Mucosa of gallbladder (tissue), 1 donor: ENCODE measurements around the gene CNTN4. TPM values are rescaled to one million over a fixed set of nuclear protein-coding genes. Genes with fewer than 3 reads are reported as not detected.
"Not testable (repeated sequence)": the region's sequence is repeated elsewhere in the genome, so short reads cannot be mapped to it uniquely, and the experiment has no call there.

Experiments
- DNase-seq: peaks from one replicate; pipeline ENCODE4 v3.0.0-alpha.2; 2020; ENCODE audit warnings: low spot score
- total RNA-seq: library from RNA; stranded (reverse); gene quantifications from one replicate; pipeline ENCODE4 v1.2.1, GENCODE V29; 2021
- donor health status: DM: no; HTN: no; CAD: no.

The CNTN4 gene
- total RNA-seq, 1 donor from 2014 or later = 5.2 TPM

GRCh38 chr3:2516762-2517441, 418.2 kb downstream of the CNTN4 start:
- DNase-seq = no peak

- no peak for DNase-seq
These were observed 419.0 kb downstream of the CNTN4 start for GRCh38 chr3:2517500-2518172.

DNA sequence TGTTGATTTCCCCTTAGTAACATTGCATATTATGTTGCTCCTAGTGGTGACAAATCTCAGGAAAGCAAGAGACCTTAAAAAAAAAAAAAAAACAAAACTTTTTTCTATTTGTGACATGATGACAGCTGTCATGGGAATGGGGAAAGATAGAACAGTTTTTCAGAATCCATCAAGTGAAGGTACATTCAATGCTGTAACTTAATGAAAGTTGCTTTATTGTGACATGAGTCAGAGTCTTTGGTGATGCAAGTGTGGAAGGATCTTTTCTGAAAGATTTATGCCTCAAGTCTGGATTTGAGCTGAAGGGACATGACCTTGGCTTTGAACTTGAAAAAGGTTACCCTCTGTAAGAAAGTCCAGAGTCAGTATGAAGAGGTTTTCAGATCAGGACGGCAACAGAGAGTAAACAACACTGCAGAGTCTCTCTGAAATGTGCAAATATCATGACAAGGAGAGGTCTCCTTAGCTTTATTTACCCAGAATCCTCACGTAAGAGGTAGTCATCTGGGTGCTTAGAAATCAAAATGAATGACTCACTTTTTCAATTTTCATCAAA, 424.7 kb downstream of the CNTN4 start:
- no peak for DNase-seq

DNA sequence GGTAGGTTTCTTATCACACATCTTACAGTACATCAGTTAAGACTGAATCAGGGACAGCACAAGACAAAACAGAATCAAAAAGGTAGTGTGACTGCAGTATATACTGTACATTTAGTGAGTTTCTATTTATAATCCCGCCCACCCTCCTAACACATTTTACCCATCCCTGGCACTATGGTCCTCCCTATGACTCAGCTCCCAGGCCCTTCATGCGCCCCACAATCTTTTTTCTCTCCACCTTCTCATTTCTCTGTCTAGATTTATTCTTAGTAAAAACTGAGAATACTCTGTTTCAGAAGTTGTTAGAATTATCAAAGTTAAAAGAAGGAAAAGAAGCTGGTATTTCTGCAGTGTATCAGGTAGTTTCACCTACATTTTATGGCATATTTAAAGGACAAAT, 427.3 kb downstream of the CNTN4 start:
- no peak for DNase-seq

DNA sequence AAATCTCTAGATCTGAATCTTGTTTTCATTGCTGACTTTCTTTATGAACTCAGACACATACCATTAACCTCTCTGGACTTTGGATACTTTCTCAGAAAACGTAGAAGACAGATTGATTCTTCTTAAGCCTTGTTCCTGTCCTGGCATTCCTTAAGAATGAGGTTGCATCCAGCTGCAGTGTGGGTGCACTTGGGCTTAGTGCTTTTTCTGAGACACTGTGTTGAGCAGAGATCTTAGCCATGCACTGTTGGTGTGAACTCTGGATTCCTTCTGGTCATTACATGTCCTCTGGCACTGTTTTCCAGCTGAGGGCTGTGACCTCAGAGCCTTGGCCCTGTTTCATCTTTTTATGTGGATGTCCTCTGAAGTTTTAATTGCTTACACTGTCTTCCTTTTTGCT, 428.3 kb downstream of the CNTN4 start:
- no peak for DNase-seq

- DNase-seq = not testable (repeated sequence)
These were observed 428.7 kb downstream of the CNTN4 start for GRCh38 chr3:2527328-2527727.

GRCh38 chr3:2534767-2535166, 436.1 kb downstream of the CNTN4 start:
- DNase-seq = not testable (repeated sequence)

GRCh38 chr3:2535206-2535605, 436.5 kb downstream of the CNTN4 start:
- DNase-seq = no peak

DNA sequence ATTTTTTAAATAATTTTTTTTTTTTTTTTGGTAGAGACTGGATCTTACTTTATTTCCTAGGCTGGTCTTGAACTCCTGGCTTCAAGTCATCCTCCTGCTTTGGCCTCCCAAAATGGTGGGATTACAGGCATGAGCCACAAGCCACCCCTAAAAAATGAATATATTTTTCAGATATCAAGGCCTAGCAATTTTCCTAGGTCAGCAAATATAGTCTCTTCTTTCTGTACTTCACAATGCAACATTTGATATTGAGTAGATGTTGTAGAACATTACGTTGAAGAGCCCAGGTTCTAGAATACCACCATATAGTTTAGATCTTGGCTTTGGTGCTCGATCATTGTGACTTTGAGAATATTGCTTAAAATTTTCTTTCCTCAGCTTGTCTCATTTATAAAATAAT, 437.9 kb downstream of the CNTN4 start:
- DNase-seq = no peak

GRCh38 chr3:2540115-2540514, 441.4 kb downstream of the CNTN4 start:
- DNase-seq = no peak

GRCh38 chr3:2543247-2543646, 444.6 kb downstream of the CNTN4 start:
- DNase-seq = no peak

- DNase-seq = no peak
These were observed 445.5 kb downstream of the CNTN4 start for GRCh38 chr3:2544212-2544611.

DNA sequence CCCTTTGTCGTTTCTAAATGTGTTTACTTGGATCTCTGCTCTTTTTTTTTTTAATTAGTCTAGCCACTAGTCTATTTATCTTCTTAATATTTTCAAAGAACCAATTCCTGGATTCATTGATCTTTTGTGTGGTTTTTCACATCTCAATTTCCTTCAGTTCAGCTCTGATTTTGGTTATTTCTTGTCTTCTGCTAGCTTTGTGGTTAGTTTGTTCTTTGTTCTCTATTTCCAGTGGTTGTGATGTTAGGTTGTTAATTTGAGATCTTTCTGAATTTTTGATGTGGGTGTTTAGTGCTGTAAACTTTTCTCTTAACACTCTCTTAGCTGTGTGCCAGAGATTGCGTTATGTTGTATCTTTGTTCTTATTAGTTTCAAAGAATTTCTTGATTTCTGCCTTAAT, 446.1 kb downstream of the CNTN4 start:
- DNase-seq = no peak

DNA sequence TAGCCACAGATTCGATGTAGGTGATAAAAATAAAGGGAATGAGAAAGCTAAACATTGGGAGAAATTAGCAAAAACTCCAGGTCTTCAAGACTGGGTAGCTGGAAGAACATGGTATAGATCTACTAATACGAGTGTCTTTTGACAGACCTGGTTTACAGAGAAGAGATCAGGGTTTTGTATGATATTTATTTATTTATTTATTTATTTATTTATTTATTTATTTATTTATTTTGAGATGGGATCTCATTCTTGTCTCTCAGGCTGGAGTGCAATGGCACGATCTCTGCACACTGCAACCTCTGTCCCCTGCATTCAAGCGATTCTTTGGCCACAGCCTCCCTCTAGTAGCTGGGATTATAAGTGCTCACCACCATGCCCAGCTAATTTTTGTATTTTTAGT, 448.4 kb downstream of the CNTN4 start:
- no peak for DNase-seq

GRCh38 chr3:2554656-2555055, 456.0 kb downstream of the CNTN4 start:
- no peak for DNase-seq

- no peak for DNase-seq
These were observed 460.1 kb downstream of the CNTN4 start for GRCh38 chr3:2558796-2559195.

- DNase-seq = no peak
These were observed 468.8 kb downstream of the CNTN4 start for GRCh38 chr3:2567451-2567850.

DNA sequence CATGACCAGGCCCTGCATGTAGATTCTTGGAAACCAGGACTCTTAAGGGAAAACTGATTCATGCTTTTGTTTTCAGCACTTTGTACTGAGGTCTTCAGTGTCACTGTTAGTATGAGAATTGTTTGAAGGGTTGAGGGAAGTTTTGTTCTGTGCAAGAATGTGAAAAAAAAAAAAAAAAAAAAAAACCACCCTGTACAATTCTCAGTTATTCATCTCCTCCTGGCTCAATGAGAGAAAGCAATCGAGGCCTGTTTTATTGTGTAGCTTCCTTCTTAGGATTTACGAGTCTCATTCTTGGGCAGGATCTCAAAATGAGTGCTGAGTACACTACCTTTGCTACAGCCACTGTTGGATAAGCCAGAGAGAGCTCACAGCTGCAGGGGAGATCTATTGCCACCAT, 469.5 kb downstream of the CNTN4 start:
- no peak for DNase-seq

GRCh38 chr3:2568929-2569328, 470.3 kb downstream of the CNTN4 start:
- DNase-seq = no peak

DNA sequence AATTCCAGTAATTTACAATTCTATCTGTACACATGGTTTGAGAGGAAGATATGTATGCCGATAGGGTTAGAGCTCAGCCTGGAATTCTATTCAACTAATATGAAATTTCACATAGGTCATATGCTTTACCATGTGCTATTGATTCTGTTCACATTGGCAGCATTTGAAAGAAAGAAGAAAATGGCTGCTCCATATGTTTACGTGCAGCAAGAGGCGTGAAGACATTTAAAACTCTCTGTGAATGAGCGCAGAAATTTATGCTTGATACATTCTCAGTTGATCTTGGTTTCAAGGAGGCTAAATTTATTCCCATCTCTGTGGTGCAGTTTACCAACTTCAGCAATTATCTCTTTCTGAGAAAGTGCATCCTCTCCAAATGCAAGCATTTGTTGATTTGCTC, 478.9 kb downstream of the CNTN4 start:
- DNase-seq = no peak

DNA sequence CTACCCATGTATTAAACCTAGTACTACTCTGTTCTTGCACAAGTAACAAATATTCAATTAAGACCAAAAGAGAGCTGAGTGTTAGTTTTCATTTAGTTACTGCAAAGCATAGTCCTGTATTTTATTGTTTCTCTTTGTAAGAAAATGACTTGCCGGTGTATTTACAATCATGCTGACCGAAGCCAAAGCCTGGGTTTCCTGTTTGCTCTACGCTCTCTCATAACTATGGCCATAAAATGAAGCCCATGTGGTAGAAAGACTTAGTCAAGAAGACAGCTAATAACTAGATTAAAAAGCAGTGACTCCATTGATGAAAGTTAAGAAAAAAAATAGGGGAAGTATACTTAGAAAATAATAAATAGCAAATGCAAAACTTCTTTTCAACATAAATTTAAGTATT, 479.9 kb downstream of the CNTN4 start:
- no peak for DNase-seq

DNA sequence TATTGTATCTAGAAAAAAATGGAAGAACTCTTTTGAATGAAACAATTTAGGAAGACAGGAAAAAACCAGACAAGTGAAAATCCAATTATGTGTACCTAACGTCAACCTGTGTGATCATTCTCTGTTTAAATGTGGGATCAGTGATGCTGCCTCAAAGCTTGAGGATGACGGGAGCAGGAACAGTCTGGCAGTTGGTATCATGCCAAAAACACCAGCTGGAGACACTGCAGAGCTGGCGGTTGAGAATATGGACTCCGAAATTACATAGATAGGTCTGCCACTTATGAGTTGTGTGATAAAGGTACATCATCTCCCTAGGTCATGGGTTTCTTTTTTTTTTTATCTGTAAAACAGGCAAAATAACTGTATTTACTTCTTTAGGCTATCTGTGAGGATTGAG, 480.5 kb downstream of the CNTN4 start:
- DNase-seq = no peak

GRCh38 chr3:2583046-2583445, 484.4 kb downstream of the CNTN4 start:
- DNase-seq = no peak
